Muscle of leg (tissue), 11 donors: ENCODE data around the gene AIG1. TPM values are rescaled to one million over a fixed set of nuclear protein-coding genes. Genes with fewer than 3 reads are reported as not detected.
"Not testable (repeated sequence)": the region's sequence is repeated elsewhere in the genome, so short reads cannot be mapped to it uniquely, and the experiment has no call there.

Source experiments
- DNase-seq: peaks from one replicate; pipeline ENCODE4 v3.0.0; 2013
- H3K27ac ChIP-seq: one replicate; pipeline ENCODE4 v1.5.1; 2013; ENCODE audit warnings: mild to moderate bottlenecking, low read length, control low read depth
- H3K27me3 ChIP-seq: one replicate; pipeline ENCODE4 v1.6.1; 2013; ENCODE audit warnings: low read length; ENCODE audit not compliant: control insufficient read depth, insufficient read depth
- H3K36me3 ChIP-seq: one replicate; pipeline ENCODE4 v1.6.1; 2013; ENCODE audit warnings: low read length; ENCODE audit not compliant: control insufficient read depth, insufficient read depth
- H3K4me1 ChIP-seq: one replicate; pipeline ENCODE4 v1.6.1; 2013; ENCODE audit warnings: low read length; ENCODE audit not compliant: control insufficient read depth, insufficient read depth
- H3K4me3 ChIP-seq: one replicate; pipeline ENCODE4 v1.5.1; 2013; ENCODE audit warnings: low read length, control low read depth
- H3K9me3 ChIP-seq: replicated peaks from 2 replicates; pipeline ENCODE4 v1.6.1; 2013; ENCODE audit warnings: low read depth, low read length; ENCODE audit not compliant: control insufficient read depth
- WGBS: methylation state at CpG from one replicate; pipeline ENCODE4 v1.1.5; 2013; ENCODE audit warnings: missing lambda C conversion rate; ENCODE audit not compliant: insufficient coverage; 5-methylcytosine and 5-hydroxymethylcytosine counted together
- polyA plus RNA-seq, 8 donors: library from polyadenylated mRNA; unstranded; fragments of 120-200 nt; gene quantifications; one replicate each; pipeline versions ENCODE4 v1.2.1 to v1.2.3, GENCODE V29; 2013; ENCODE audit warnings: inconsistent platforms in 1 of 8, low replicate concordance in 1 of 8; ENCODE audit not compliant: insufficient read length in 8 of 8, insufficient read depth in 1 of 8
- total RNA-seq: library from RNA; stranded (reverse); fragments of 120-200 nt; gene quantifications from one replicate; pipeline ENCODE4 v1.2.4, GENCODE V29; 2013

AIG1 gene
- total and polyA plus RNA-seq, 9 donors = 24.1 to 35.0 (median 30.2) TPM

DNA sequence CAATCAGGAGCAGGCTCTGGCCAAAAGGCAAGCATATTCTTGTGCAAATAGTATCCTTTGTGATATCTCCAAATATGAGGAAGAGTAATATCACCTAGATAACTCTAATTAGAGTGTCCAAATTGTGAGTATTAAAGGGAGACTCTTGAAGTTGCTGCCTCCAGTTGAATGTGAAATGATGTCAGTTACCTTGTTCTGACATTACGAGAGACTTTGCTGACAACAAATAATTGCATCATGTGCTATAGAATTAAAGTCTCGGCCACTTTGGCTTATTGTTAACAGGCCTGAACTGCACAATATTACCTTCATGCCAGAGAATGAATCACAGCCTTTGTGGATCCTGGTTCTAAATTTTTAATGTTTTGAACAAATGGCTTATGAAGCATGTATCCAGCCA lies 106.5 kb downstream of the AIG1 start:
- no peaks in the 10 kb centered on the region for H3K27me3 ChIP-seq
- no peaks in the 10 kb centered on the region for H3K4me1 ChIP-seq
- no peak overlapping the region for H3K27ac ChIP-seq
- no peaks in the 10 kb centered on the region for H3K36me3 ChIP-seq
- DNase-seq = no peak
- WGBS = 60% methylated on average over 1 of the region's 2 CpGs
- H3K9me3 ChIP-seq = no peaks in the 10 kb centered on the region
- H3K4me3 ChIP-seq = no peak overlapping the region

- not testable (repeated sequence) for H3K27me3 ChIP-seq, H3K27ac ChIP-seq, DNase-seq, H3K9me3 ChIP-seq, H3K4me3 ChIP-seq, H3K36me3 ChIP-seq, H3K4me1 ChIP-seq
- no CpG with 5 or more reads among the region's 4 CpGs for WGBS
Observed at GRCh38 chr6:143168396-143168816, 107.7 kb downstream of the AIG1 start.

DNA sequence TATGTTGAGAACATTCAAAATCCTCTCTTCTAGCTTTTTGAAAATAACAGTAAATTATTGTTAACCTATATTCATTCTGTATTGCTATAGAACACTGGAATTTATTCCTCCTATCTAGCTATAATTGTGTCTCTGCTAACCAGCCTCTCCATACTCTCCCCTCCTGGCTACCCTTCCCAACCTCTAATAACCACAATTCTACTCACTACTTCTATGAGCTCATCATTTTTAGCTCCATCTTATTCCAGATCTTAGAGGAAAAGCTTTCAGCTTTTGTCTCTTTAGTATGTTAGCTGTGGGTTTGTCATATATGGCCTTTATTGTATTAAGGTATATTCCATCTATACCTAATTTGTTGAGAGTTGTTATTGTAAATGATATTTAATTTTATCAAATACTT lies 108.8 kb downstream of the AIG1 start:
- H3K4me3 ChIP-seq = no peak overlapping the region
- DNase-seq = no peak
- H3K27ac ChIP-seq = no peak overlapping the region
- H3K4me1 ChIP-seq = no peaks in the 10 kb centered on the region
- H3K36me3 ChIP-seq = no peaks in the 10 kb centered on the region
- H3K27me3 ChIP-seq = no peaks in the 10 kb centered on the region
- peaks cover 1% of the 10 kb centered on the region for H3K9me3 ChIP-seq

DNA sequence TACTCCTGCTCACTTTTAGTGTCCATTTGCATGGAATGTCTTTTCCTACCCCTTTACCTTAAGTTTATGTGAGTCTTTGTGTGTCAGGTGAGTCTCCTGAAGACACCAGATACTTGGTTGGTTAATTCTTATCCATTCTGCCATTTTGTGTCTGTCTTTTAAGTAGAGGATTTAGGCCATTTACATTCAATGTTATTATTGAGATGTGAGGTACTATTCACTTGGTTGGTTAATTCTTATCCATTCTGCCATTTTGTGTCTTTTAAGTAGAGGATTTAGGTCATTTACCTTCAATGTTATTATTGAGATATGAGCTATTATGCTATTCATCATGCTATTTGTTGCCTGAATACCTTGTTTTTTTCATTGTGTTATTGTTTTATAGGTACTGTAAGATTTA lies 113.8 kb downstream of the AIG1 start:
- peaks cover 10% of the 10 kb centered on the region for H3K9me3 ChIP-seq
- H3K36me3 ChIP-seq = no peaks in the 10 kb centered on the region
- DNase-seq = no peak
- no peak overlapping the region for H3K4me3 ChIP-seq
- no peaks in the 10 kb centered on the region for H3K27me3 ChIP-seq
- H3K27ac ChIP-seq = no peak overlapping the region
- H3K4me1 ChIP-seq = no peaks in the 10 kb centered on the region

- Histone ChIP-seq H3K27ac (no peak overlapping the region), H3K36me3 (no peaks in the 10 kb centered on the region), H3K9me3 (peaks cover 10% of the 10 kb centered on the region), H3K4me1 (no peaks in the 10 kb centered on the region), H3K27me3 (no peaks in the 10 kb centered on the region), H3K4me3 (no peak overlapping the region)
- no CpG with 5 or more reads among the region's 1 CpG for WGBS
- no peak for DNase-seq
Observed at GRCh38 chr6:143174951-143175350, 114.3 kb downstream of the AIG1 start.

- H3K27me3 ChIP-seq = no peaks in the 10 kb centered on the region
- H3K4me1 ChIP-seq = no peaks in the 10 kb centered on the region
- peaks cover 10% of the 10 kb centered on the region for H3K9me3 ChIP-seq
- no peak overlapping the region for H3K27ac ChIP-seq
- DNase-seq = no peak
- 82% methylated on average over 6 of the region's 12 CpGs for WGBS
- H3K4me3 ChIP-seq = no peak overlapping the region
- no peaks in the 10 kb centered on the region for H3K36me3 ChIP-seq
Observed at GRCh38 chr6:143176090-143177021, 115.7 kb downstream of the AIG1 start.

DNA sequence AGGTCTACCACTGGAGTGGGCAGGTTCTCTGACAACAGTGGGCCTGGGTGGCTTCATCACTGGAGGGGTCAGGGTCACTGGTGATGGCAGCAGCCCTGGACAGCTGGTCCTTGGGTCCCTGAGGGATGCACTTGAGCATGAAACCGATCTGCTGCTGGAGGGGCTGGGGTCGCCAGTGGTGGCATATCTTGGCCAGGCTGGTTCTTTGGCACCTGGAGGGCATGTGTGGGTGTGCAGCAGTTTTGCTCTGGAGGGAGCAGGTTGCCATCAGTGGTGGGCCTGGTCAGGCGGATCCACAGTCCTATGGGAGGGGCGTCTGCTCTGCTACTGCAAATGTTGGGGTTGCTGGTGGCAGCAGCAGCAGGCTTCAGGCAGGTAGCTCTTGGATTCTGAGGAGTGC lies 117.0 kb downstream of the AIG1 start:
- 89% methylated on average over 4 of the region's 4 CpGs for WGBS
- Histone ChIP-seq H3K4me3 (no peak overlapping the region), H3K27ac (no peak overlapping the region), H3K36me3 (no peaks in the 10 kb centered on the region), H3K27me3 (no peaks in the 10 kb centered on the region), H3K9me3 (peaks cover 10% of the 10 kb centered on the region), H3K4me1 (no peaks in the 10 kb centered on the region)
- DNase-seq = no peak

DNA sequence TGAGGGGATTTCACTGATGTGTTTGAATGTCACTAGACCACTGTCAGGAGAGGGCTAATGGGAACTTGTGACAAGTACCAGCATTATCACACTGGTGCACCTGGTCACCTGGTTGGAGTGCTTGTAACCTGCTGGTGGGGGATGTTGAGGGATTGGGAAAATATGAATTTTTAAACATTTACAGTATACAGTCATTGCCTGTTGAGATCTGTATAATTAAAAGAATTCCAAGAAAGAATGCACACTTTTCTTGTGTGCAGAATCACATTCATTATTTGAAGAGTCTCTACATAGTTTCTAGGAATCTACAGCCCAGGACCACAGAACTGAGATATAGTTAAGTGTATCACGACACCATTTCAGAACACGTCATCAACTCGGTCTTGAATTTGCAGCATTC lies 118.4 kb downstream of the AIG1 start:
- Histone ChIP-seq H3K4me3 (no peak overlapping the region), H3K9me3 (peaks cover 10% of the 10 kb centered on the region), H3K36me3 (no peaks in the 10 kb centered on the region), H3K27ac (no peak overlapping the region), H3K4me1 (no peaks in the 10 kb centered on the region), H3K27me3 (no peaks in the 10 kb centered on the region)
- no peak for DNase-seq
- WGBS = no CpG with 5 or more reads among the region's 3 CpGs

DNA sequence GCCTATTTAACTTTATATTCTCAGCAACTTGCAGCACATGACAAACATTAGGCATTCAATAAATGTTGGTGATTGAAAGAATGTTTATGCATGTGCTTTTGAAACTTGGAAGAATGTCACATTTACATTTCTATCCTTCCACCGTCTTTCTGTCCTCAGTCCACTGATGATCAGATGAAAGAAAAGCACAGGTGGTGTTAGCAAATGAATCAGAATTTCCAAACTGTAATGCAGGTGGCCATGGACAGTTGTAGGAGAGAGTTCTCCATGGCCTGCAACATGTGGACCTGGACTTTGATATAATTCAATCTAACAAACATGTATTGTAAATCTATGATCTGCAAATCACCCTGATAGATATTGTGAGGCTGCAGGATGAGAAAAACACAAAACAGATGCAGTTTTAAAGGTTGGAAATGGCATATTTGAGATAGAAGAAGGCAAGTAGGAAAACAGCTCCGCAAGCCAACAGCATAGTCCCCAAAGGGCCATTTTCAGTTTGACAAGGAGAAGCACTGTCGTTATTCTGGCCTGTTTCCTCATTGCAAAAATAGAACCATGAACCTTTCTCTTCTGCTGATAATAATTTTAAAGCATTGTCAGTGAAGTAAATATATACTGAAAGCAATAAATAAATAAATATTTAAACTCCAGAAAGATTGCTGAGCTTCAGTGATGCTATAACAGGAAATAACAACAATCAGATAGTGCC lies 119.4 kb downstream of the AIG1 start:
- H3K27ac ChIP-seq = no peak overlapping the region
- WGBS = no CpG with 5 or more reads among the region's 3 CpGs
- no peaks in the 10 kb centered on the region for H3K36me3 ChIP-seq
- no peaks in the 10 kb centered on the region for H3K4me1 ChIP-seq
- no peak overlapping the region for H3K4me3 ChIP-seq
- peaks cover 3% of the 10 kb centered on the region for H3K9me3 ChIP-seq
- no peaks in the 10 kb centered on the region for H3K27me3 ChIP-seq
- DNase-seq = peak; percentile 87

- Histone ChIP-seq H3K36me3 (no peaks in the 10 kb centered on the region), H3K4me1 (no peaks in the 10 kb centered on the region), H3K9me3 (peaks cover 2% of the 10 kb centered on the region), H3K27me3 (no peaks in the 10 kb centered on the region), H3K4me3 (no peak overlapping the region), H3K27ac (no peak overlapping the region)
- no CpG with 5 or more reads among the region's 2 CpGs for WGBS
- no peak for DNase-seq
Observed at GRCh38 chr6:143180826-143181225, 120.1 kb downstream of the AIG1 start.
